HEK293 (cell line): ENCODE data around the gene MMP15.

ENCODE experiments used
- CTCF ChIA-PET: fragments of 350-600 bp; formaldehyde crosslinking; extraction: SDS; loops from one replicate; lab custom pipeline; 2021; ENCODE audit warnings: antibody characterized with exemption; lab: Yijun Ruan, JAX
- POLR2A ChIA-PET: fragments of 300-600 bp; formaldehyde crosslinking; extraction: SDS; loops from one replicate; lab custom pipeline; 2020; ENCODE audit warnings: antibody characterized with exemption, inconsistent platforms; lab: Yijun Ruan, JAX
- H3K27ac ChIP-seq: fragments of 200-500 bp; sonication (Bioruptor generic); 2 replicates; pipeline ENCODE4 v1.5.1; 2014; ENCODE audit warnings: low read depth, low read length, control low read depth, inconsistent platforms; ENCODE audit errors: extremely low read depth
- H3K36me3 ChIP-seq, 2 experiments: fragments of 200-500 bp in 1 of 2; sonication (Bioruptor generic) in 1 of 2; 1 replicate in 1 of 2; 2 replicates in 1 of 2; pipeline ENCODE4 v1.5.1; 2014 to 2017; ENCODE audit warnings: inconsistent platforms in 2 of 2, low read length in 2 of 2; ENCODE audit not compliant: control insufficient read depth in 2 of 2, insufficient read depth in 1 of 2
- H3K4me1 ChIP-seq: fragments of 200-500 bp; sonication (Bioruptor generic); 2 replicates; pipeline ENCODE4 v1.5.1; 2014; ENCODE audit warnings: mild to moderate bottlenecking, low read length, inconsistent platforms; ENCODE audit not compliant: control insufficient read depth, insufficient read depth
- H3K4me3 ChIP-seq: 2 replicates; pipeline ENCODE4 v1.5.1; 2011; ENCODE audit warnings: low read depth, mild to moderate bottlenecking, control low read depth, low read length, moderate library complexity
- H3K9me3 ChIP-seq: fragments of 200-500 bp; sonication (Bioruptor generic); 2 replicates; pipeline ENCODE4 v1.5.1; 2014; ENCODE audit warnings: low read depth, low read length, inconsistent platforms; ENCODE audit not compliant: control insufficient read depth, insufficient read depth
- FEZF1 ChIP-seq: fragments of 450-650 bp; formaldehyde crosslinking; IDR thresholded peaks from 2 replicates; pipeline ENCODE4 v1.5.1; 2016; ENCODE audit warnings: missing biosample characterization, missing genetic modification characterization
- MYNN ChIP-seq: fragments of 450-650 bp; formaldehyde crosslinking; IDR thresholded peaks from 2 replicates; pipeline ENCODE4 v1.5.1; 2016; ENCODE audit warnings: missing biosample characterization, missing genetic modification characterization, borderline replicate concordance
- PRDM2 ChIP-seq: fragments of 450-650 bp; formaldehyde crosslinking; IDR thresholded peaks from 2 replicates; pipeline ENCODE4 v1.5.1; 2016; ENCODE audit warnings: missing biosample characterization, missing genetic modification characterization, borderline replicate concordance
- SCRT1 ChIP-seq: fragments of 450-650 bp; formaldehyde crosslinking; IDR thresholded peaks from 2 replicates; pipeline ENCODE4 v1.5.1; 2016; ENCODE audit warnings: missing biosample characterization, missing genetic modification characterization, borderline replicate concordance
- SP2 ChIP-seq: fragments of 450-650 bp; formaldehyde crosslinking; IDR thresholded peaks from 2 replicates; pipeline ENCODE4 v1.5.1; 2016; ENCODE audit warnings: missing biosample characterization, missing genetic modification characterization
- ZNF155 ChIP-seq: fragments of 450-650 bp; formaldehyde crosslinking; IDR thresholded peaks from 2 replicates; pipeline ENCODE4 v1.5.1; 2016; ENCODE audit warnings: missing biosample characterization, missing genetic modification characterization
- ZNF202 ChIP-seq: fragments of 450-650 bp; formaldehyde crosslinking; IDR thresholded peaks from 2 replicates; pipeline ENCODE4 v1.5.1; 2016; ENCODE audit warnings: missing biosample characterization, missing genetic modification characterization, borderline replicate concordance
- ZNF302 ChIP-seq: fragments of 450-650 bp; formaldehyde crosslinking; IDR thresholded peaks from 2 replicates; pipeline ENCODE4 v1.5.1; 2016; ENCODE audit warnings: missing biosample characterization, missing genetic modification characterization, low read depth
- ZNF362 ChIP-seq: fragments of 450-650 bp; formaldehyde crosslinking; IDR thresholded peaks from 2 replicates; pipeline ENCODE4 v1.5.1; 2016; ENCODE audit warnings: missing biosample characterization, missing genetic modification characterization
- ZNF394 ChIP-seq: fragments of 450-650 bp; formaldehyde crosslinking; IDR thresholded peaks from 2 replicates; pipeline ENCODE4 v1.5.1; 2016; ENCODE audit warnings: missing biosample characterization, missing genetic modification characterization, mild to moderate bottlenecking, moderate library complexity, borderline replicate concordance
- ZNF530 ChIP-seq: fragments of 450-650 bp; formaldehyde crosslinking; IDR thresholded peaks from 2 replicates; pipeline ENCODE4 v1.5.1; 2016; ENCODE audit warnings: low read depth, missing biosample characterization, missing genetic modification characterization
- ZNF571 ChIP-seq: fragments of 450-650 bp; formaldehyde crosslinking; IDR thresholded peaks from 2 replicates; pipeline ENCODE4 v1.5.0; 2017; ENCODE audit warnings: missing biosample characterization, missing genetic modification characterization
- ZNF645 ChIP-seq: fragments of 450-650 bp; formaldehyde crosslinking; IDR thresholded peaks from 2 replicates; pipeline ENCODE4; 2016; ENCODE audit warnings: missing biosample characterization, missing genetic modification characterization
- ZNF747 ChIP-seq: fragments of 450-650 bp; formaldehyde crosslinking; IDR thresholded peaks from 2 replicates; pipeline ENCODE4 v1.5.1; 2016; ENCODE audit warnings: missing biosample characterization, missing genetic modification characterization
- ZNF76 ChIP-seq: fragments of 450-650 bp; formaldehyde crosslinking; IDR thresholded peaks from 2 replicates; pipeline ENCODE4; 2016; ENCODE audit warnings: low read depth, missing biosample characterization, missing genetic modification characterization, borderline replicate concordance
- ZNF776 ChIP-seq: fragments of 450-650 bp; formaldehyde crosslinking; IDR thresholded peaks from 2 replicates; pipeline ENCODE4 v1.5.0; 2017; ENCODE audit warnings: missing biosample characterization, missing genetic modification characterization, borderline replicate concordance
- ZNF785 ChIP-seq: fragments of 450-650 bp; formaldehyde crosslinking; IDR thresholded peaks from 2 replicates; pipeline ENCODE4 v1.5.1; 2016; ENCODE audit warnings: missing biosample characterization, missing genetic modification characterization
- TF ChIP-seq, protein P1 (sequence below): fragments of 450-650 bp; formaldehyde crosslinking; IDR thresholded peaks from 2 replicates; pipeline ENCODE4 v1.5.1; 2016; ENCODE audit warnings: missing biosample characterization, missing genetic modification characterization
- TF ChIP-seq, protein P2 (sequence below): fragments of 450-650 bp; formaldehyde crosslinking; IDR thresholded peaks from 2 replicates; pipeline ENCODE4 v1.5.1; 2016; ENCODE audit warnings: missing biosample characterization, missing genetic modification characterization

Gene MMP15

DNA sequence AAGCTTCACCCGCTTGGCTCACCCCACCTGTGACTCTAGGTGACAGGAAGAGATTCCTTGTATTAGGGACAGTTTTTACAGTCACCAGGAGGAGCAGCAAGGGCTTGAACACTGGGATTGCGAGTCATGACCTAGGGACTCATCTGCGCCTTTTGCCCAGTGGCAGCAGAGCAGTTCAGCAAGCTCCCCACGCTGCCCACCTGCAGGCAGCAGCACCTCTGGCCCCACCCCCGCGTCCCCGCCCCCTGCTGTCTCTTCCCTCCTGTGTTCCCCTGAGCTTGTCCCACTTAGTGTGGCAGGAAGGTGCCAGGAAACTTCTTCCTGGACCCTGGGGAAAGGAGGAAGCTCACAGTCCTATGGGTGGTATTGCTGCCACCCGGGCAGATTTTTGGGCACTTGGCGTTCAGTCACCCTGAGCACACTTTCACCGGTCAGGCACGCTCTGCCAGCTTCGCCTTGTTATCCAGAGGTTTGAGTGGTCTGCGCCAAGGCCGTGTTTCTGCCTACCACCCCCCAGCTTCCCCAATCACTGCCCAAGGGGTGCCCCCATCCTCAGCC lies 8.7 kb downstream of the MMP15 start (continued):
- TF ChIP-seq PRDM2 (tag by site-specific recombination) (no peak), MYNN (tag by site-specific recombination) (no peak), SCRT1 (tag by site-specific recombination) (no peak), ZNF785 (no peak), ZNF747 (tag by site-specific recombination) (no peak)

DNA sequence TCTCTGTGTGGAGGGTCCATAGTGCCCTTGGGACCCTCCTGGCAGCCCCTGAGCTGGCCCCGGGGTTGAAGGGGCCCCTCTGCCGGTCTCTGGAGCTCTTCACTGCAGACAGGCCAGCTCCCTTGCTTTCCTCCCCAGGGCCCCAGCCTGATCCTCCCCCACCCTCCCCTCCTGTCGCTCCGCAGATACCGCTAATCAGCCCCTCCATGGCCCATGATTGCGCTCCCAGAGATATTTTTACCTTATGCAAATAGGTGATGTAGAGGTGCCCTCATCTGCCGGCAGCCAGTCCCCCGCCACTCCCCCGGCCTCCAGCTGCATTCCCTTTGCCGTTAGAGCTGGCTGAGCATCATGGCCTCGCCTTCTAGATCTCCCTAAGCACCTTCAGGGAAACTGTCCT lies 9.2 kb downstream of the MMP15 start:
- no peaks in the 10 kb centered on the region for H3K9me3 ChIP-seq
- TF ChIP-seq ZNF76 (tag by site-specific recombination) (no peak), ZNF155 (no peak), ZNF362 (no peak), ZNF645 (tag by site-specific recombination) (no peak), ZNF776 (tag by site-specific recombination) (no peak), FEZF1 (tag by site-specific recombination) (no peak), ZNF530 (tag by site-specific recombination) (no peak), ZNF394 (tag by site-specific recombination) (no peak), ZNF202 (no peak), ZNF571 (tag by site-specific recombination) (no peak), ZNF302 (tag by site-specific recombination) (no peak), SP2 (tag by site-specific recombination) (no peak)
- TF ChIP-seq, protein P1, sequence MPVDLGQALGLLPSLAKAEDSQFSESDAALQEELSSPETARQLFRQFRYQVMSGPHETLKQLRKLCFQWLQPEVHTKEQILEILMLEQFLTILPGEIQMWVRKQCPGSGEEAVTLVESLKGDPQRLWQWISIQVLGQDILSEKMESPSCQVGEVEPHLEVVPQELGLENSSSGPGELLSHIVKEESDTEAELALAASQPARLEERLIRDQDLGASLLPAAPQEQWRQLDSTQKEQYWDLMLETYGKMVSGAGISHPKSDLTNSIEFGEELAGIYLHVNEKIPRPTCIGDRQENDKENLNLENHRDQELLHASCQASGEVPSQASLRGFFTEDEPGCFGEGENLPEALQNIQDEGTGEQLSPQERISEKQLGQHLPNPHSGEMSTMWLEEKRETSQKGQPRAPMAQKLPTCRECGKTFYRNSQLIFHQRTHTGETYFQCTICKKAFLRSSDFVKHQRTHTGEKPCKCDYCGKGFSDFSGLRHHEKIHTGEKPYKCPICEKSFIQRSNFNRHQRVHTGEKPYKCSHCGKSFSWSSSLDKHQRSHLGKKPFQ (tag by site-specific recombination): no peak
- TF ChIP-seq, protein P2, sequence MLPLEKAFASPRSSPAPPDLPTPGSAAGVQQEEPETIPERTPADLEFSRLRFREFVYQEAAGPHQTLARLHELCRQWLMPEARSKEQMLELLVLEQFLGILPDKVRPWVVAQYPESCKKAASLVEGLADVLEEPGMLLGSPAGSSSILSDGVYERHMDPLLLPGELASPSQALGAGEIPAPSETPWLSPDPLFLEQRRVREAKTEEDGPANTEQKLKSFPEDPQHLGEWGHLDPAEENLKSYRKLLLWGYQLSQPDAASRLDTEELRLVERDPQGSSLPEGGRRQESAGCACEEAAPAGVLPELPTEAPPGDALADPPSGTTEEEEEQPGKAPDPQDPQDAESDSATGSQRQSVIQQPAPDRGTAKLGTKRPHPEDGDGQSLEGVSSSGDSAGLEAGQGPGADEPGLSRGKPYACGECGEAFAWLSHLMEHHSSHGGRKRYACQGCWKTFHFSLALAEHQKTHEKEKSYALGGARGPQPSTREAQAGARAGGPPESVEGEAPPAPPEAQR (tag by site-specific recombination): no peak
- H3K36me3 ChIP-seq: peaks cover 0 to 11% of the 10 kb centered on the region in 2 experiments; a peak in 1 of 3 replicates
- POLR2A ChIA-PET: no interaction called here
- no peak overlapping the region for H3K4me3 ChIP-seq
- CTCF ChIA-PET: interaction anchor here (0.5 kb wide), 1 partner anchor 71 kb away, joined by 4 read pairs; no protein-coding TSS in a partner anchor
- H3K27ac ChIP-seq: no peak overlapping the region
- H3K4me1 ChIP-seq: no peaks in the 10 kb centered on the region
